HG03064 (cell line): ENCODE data around the gene GGTLC3.
"Not testable (repeated sequence)": the region's sequence is repeated elsewhere in the genome, so short reads cannot be mapped to it uniquely, and the experiment has no call there.

Source experiments
- ATAC-seq: cut with Tn5 transposase; IDR thresholded peaks from one replicate; pipeline ENCODE4 v1.9.1; 2021; ENCODE audit warnings: low read depth; ENCODE audit not compliant: unreplicated experiment

Gene GGTLC3

DNA sequence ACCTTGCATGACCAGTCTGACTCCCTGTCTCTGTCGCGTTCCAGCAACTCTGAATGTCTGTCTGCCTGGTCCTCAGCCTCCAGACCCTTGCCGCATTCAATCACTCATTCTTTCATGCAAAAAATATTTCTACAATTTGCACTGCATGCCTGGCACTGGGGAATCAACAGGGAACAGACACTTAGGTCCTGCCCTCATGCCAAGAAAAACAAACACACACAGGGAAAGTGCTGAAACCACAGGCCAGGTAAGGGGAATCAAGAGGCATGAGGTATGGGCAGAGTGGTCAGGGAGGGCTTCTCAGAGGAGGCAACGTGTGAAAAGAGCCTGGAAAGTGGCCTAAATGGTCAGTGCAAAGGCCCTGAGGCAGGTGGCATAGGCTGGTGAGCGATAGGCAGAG, at the start of gene GGTLC3:
GGTLC3 (minus strand) TSS at position 101 of the 400 bp plus-strand sequence. CDS start 264 bp downstream, outside the sequence.
- not testable (repeated sequence) for ATAC-seq

DNA sequence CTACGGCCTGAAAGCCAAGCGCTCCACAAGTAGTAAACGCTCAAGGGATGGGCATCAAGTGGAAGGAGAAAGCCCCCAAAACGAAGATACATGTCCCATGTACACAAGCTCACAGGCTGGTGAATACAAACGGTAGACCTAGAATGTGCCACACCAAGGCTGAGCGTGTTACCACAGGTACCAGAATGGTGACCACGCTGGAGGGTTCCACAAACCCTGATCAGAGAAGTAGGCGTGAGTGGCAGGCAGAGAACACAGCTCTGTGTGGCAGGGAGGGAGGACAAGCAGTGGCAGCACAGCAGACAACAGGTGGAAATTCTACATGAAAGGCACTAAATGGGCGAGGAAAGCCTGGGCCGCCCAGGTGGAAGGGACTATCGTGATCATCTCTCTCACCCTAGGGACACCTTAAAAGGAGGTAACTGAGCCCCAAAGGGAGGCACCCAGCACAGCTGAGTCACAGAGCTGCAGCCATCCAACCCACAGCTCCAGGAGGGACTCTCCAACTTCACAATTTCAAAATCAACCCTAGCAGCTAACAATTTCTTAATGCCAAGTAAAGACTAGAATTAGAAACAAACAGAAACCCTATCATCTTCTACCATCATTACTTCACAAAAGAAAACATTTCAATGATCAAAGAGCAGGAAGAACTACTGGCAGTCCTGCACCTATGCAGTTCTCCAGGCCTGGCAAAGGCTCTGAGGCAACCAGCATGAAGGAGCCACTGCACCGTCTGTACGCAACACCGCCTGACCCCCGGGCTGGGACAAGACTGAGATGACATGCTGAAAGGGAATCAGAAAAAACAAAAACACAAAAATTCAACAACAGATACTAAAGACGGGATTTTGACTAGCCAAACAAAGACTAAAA, 42.4 kb upstream of the GGTLC3 start:
- ATAC-seq, result not testable (repeated sequence)

DNA sequence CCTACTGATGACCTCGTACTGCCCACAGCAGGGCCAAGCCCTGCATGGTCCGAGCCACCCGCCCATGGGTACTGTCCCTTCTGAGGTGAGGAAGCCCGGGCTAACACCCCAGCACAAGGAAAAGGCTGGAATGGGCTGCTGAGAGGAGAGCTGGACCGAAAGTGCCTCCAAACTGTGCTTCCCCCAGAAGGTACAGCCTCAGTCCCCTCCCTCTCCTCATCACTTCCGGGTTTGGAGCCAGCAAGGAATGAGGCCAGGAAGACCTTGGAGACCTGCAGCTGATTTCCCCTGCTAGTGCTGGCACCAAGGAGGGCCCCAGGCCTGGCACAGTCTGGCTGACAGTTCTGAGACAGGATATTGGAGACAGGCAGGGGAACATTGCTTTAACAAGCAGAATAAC, 41.0 kb upstream of the GGTLC3 start:
- not testable (repeated sequence) for ATAC-seq

DNA sequence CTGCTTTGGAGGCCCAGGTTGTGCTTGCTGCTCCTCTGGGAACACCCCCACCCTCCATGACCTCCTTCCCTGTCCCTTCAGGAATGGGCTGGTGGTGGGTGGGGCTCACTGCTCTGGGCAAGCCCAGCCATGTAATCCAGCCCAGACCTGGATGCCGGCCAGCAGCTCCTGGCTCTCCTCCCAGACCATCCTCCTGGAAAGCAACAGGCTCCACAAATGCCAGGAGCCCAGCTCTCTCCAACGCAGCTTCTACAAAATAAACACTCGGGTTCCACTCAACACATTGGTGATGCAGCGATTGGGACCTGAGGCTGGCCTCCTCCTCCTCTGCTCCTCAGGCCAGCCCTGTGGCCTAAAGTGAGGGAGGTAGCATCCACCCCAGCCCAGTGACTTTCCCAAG, 40.6 kb upstream of the GGTLC3 start:
- ATAC-seq, result not testable (repeated sequence)

DNA sequence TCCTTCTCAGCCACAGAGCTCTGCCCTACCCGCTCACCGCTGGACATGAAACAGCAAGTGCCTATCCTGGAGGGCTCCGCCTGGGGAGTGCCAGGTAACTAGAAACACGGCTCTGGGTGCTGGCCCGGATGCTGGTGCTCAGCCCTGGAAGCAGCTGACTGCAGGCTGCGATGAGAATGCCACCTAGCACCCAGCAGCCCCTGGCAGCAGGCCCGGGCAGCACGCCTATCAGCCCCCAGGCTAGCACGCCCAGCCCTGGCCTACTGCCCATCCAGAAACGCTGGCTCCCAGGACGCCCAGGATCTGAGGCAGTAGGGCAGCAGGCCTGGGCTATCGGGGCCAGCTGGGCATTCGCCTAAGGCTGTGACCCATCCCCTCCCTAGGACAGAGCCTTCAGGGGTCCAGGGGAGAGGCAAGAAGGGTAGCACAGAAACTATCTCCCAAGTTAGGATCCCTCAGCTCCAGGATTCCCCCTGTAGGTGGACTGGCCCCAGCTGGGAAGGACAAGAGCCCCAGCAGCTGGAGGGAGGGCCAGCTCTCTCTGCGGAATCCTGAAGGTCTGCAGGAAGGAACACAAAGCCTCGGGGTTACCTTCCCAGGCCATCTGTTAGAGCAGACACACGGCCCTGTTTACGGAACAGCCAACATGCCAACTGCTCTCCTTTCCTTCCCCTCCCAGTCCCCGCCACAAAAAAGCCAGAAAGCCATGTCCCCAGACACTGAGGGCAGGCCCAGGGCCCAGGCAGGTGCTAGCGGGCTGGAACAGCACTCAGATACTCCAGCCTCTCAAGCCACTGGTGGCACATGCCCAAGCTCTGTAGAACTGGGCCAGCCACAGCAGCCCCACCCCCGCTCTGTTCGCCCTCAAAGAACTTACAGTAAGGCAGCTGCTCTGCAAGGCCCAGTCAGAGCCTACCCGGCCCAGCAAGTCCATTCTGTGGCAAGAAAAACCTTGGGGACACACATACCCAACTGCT, 36.6 kb upstream of the GGTLC3 start:
- ATAC-seq, result not testable (repeated sequence)

DNA sequence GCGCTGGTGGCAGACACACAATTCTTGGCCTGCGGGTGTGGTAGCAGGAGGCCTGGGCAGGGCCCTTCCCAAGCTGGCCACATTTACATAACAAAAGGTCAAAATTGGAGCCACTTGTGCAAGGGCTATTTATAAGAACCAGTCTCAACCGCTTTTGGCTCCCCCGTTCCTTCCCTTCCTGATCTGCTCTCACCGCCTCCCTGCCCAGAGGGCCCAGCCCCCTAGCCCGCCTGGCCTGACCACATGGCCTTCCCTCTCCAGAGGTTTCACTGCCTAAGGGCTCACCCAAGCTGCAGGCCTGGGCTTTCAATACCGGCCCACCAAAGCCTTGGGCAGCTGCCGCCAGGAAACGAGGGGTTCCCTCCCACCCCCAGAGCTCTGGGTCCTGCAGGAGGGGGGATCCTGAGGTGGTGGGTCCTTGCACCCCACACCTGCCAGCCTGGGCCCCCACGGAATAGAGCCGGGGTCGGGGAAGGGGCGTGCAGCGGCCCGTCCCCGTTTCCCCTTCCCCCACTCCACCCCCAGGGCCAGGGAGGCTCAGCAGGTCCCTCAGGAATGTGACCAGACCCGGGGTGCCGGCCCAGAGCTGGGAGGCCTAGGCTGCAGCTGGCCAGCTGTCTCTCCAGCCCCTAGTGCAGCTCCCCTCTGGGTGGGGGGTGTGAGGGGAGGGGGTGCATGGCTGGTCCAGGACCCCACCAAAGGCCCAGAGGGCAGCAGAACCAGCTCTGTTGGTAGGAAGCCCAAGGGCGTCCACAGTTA, 35.1 kb upstream of the GGTLC3 start:
- not testable (repeated sequence) for ATAC-seq

DNA sequence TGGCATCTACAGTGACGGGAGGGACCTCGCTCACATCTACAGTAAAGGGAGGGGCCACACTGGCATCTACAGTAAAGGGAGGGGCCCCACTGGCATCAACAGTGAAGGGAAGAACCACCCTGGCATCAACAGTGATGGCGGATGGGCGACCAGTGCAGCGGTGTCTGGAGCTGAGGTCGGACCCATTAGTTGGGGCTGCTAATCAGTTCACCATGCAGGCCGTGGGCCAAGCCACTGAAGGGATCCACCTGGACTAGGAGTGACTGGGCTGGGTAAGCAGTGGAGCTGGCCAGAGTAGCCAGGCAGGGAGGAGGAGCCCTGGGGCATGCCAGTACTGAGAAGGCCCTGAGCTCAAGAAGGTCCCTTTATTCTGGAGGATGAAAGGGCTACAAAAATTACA, 33.1 kb upstream of the GGTLC3 start:
- ATAC-seq, result not testable (repeated sequence)

DNA sequence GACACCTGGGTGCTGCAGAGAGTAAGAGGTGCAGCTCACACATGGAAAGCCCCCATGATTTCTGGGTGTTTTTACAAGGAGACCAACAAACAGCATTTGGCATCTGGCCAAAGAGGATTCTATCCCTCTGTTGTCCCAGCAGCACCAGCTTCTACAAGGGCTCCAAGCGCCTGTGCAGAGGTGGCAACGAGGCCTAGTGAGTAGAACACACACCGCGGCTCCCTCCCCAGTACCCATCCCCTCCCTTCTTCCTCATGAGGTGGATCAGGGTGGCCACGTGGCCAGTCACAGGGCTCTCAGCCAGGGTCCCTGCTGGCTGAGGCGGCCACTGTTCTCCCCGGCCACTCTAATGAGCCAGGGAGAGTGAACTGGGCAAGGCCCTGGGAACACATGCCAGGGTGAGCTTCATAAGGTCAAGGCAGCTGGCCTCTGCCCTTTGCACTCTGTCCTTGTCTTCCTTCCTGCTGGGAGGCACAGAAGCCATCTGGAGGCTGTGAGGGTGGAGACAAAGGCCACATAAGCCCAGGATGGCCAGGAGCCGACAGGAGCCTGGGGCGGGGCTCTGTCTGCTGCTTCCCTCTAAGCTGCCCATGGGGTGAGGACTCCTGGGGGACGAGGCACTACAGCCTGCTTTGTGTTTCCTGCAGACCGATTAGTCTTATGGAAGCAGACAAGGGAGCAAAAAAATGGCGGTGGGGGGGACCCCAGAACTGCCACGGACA, 31.7 kb upstream of the GGTLC3 start:
- not testable (repeated sequence) for ATAC-seq

DNA sequence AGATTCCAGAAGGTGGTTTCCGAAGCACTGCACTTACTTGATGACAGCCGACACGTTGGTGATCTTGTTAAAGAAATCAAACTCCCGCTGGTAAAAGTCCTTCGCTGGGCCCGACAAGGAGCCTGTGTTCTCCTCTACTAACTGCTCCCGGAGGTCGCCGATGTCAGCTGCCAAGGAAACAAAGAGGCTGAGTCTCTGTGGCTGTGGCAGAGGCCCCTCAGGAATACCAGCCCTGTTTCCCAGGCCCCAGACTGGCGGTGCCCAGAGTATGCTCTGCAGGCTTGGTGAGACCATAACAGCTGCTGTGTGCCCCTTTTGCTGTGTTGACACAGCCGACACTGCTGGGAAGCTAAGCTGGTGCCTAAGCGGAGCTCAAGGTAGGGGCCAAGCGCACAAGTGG, 26.7 kb upstream of the GGTLC3 start:
- not testable (repeated sequence) for ATAC-seq

DNA sequence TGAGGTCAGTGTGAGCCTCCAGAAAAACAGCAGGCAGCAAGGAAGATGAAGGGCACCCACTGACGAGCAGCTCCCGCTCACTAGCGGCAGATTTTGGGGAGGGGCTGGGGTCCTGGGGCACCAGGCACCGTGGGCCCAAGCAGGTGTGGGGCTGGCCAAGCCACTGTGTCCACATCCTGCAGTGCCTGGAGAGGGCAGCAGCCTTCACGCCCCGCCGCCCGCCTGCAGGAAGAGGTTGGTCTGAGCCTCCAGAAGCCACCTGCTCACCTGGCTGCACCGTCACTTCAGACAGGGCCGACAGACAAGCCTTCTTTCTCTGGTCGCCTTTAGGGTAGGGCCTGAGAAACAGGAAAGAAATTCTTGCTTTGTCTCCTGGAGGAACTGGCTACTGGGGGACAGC, 25.4 kb upstream of the GGTLC3 start:
- ATAC-seq, result not testable (repeated sequence)

DNA sequence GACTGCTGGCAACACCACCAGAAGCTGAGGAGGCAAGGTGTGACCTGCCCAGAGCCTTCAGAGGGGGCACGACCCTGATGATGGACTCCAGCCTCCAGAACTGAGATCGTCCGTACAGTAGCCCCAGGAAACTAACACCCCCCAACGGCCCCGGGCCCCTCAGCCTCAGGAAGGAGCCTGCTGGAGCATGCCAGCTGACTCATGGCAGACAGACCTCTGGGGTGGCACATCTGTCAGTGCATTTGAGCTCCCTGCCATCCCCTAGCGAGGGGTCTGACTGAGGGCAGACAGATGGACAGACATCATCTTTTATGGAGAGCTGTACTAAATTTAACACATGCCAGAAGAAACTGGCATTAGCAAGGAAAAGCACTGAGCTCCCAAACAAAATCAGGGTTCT, 22.0 kb upstream of the GGTLC3 start:
- ATAC-seq, result not testable (repeated sequence)

DNA sequence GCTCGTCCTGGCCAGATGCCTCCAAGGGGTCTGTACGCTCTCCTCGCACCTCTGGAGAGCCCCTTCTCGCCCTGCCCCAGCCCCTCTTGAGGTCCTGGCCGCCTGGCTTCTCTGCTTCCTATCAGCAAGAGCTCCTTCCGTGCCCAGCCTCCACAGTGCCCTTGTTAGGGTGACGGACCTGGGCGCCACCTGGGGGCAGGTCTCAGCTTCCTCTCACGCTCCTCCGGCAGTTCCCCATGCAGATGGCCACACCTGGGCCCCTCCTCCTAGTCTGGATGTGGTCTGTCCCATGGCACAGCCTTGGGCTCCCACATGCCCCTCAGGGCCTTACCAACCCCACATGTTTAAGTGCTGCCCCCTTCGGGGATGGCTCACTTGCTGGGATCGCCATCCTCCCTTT, 16.4 kb upstream of the GGTLC3 start:
- not testable (repeated sequence) for ATAC-seq

DNA sequence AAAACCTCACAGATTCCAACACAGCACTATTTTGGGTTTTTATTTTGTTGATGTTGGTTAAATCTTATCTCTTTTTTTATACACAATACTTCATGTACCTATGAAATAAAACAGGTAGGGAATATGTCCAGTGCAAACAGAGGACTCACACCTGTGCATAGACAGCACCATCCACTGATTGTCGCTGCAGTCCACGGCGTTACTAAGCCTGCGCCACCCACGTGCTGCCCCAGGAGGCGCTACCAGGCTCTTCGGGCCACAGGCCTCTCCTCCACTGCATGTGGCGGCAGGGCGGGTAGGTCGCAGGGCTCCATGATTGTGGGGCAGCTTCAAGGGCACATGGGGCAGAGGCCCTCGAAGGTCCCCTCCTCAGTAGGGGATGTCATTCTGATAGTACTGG, 15.7 kb upstream of the GGTLC3 start:
- ATAC-seq, result not testable (repeated sequence)

DNA sequence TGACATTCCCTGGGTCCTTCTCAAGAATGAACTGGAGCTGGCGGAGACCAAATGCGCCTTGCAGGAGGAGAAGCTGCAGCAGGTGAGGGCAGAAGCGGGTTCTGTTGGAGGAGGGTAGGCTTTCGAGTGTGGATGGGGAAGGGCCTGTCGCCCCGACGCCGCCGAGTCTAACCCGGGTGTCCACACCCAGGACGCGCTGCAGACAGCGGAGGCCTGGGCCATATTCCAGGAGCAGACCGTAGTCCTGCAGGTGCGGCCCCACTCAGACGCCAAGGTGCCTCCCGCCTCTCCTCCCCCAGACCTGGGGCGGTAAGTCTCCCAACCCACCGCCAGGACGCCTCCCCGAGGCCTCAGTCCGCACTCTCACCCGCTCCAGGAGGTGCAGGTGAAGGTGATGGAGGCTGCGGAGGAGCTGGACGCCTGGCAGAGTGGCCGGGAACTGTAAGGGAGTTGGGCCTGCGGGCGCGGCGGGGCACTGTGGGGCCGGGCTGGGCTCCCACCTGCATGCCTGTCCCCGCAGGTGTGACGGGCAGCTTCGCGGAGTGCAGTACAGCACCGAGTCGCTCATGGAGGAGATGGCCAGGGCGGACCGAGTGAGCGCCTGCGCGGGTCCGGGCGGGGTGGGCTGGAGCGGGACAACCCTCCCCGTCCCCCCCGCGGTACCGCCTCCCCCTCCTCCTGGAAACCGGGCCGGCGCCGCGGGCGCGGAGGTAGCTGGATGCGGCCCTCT, 11.6 kb upstream of the GGTLC3 start:
- peak; percentile 18 for ATAC-seq

DNA sequence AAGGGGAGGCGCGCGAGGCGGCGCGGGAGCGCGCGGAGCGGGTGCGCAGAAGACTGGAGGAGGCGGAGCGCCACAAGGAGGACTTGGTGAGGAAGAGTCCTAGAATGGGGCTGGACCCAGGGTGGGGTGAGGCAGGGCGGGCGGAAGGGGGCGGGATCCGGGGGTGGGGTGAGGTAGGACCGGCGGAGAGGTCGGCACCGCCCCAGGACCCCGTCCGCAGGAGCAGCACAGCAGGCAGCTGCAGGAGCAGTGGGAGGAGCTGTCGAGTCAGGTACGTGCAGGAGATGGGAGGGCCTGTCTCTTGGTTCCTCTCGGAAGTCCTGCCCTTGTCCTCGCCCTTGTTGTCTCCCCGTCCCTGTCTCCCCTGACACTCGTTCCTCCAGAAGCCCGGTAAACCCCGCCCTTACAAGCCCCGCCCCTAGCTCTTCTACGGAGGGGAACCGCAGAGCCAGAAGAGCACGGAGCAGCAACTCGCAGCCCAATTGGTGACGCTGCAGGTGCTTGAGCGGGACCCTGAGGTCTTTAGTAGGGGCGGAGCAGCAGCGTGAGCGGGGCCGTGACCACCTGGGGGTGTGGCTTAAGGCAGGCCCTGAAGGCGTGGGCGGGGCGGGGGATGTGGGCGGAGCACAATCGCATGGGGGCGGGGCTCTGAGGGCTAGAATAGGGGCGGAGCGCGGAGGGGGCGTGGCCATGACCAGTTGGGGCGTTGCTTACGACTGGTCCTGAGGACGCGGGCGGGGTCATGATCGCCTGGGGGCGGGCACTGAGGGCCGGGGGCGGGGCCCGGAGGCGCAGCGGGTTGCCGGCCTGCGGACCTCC, 10.8 kb upstream of the GGTLC3 start:
- ATAC-seq, result peak; percentile 64

DNA sequence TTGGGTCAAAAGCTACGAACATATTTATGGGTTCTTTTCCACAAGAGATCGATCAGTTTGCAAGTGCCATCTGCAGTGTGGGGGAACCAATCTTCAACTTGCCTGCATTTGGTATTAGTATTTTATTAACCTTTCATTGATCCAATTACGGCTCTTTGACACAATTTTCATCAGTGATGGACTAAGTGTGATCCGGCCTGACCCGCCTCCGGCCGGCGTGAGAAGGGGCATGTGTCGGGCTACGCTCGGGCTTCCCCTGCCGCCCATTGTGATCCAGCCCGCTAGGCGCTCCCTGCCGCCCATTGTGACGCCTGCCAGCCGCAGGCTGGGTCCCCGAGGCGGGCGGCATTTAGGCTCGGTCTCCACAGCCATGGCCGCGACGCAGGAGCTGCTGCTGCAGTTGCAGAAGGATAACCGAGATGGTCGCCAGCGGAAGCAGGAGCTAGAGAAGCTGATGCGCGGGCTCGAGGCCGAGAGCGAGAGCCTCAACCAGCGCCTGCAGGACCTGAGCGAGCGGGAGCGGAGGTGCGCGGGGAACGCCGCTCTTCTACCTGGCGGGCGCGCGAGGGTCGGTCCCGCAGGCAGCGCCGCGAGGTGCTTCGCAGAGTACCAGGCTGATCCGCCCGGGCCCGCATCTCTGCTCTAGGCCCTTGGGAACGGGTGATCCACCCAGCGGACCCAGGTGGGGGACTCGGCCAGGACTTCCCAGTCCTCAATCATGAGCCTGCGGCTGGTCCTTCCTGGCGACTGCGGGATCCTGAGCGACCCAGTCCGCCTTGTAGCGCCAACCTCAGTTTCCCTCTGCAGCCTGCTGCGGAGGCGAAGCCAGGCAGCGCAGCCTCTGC, 10.0 kb upstream of the GGTLC3 start, which contains the start of gene TMEM191B:
TMEM191B (plus strand) TSS at position 51 of the 845 bp plus-strand sequence; CDS start at position 230, 179 bp downstream.
- ATAC-seq, result not testable (repeated sequence)

DNA sequence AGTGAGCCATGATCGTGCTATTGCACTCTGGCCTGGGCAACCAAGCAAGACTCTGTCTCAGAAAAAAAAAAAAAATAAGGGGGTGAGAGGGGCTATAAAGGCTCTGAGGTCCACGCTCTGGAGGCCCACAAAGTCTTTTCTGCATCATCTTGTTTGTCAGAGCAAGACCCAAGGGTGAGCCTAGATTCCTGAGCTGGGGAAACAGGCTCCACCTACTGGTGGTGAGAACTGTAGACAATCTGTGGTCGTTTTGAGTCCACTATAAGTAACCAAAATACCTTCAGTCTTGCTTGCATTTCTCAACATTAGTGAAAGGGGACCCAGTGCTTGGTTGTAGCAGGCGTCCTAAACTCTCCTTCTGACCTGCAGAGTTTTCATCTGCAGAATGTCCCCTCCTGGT, 5.4 kb upstream of the GGTLC3 start:
- not testable (repeated sequence) for ATAC-seq
